D721Med (cell line): ENCODE data around the gene TRHDE.

Source experiments
- DNase-seq: peaks from one replicate; pipeline ENCODE4 v3.0.0; 2011; ENCODE audit warnings: low spot score; ENCODE audit not compliant: insufficient read length
- FAIRE-seq: peaks from 2 replicates; lab custom pipeline; 2011; peaks lifted over from hg19 to GRCh38; lab: Jason Lieb, UNC
- TF ChIP-seq, protein P1 (sequence below): IDR thresholded peaks from 2 replicates; pipeline ENCODE4 v1.5.1; 2012; ENCODE audit warnings: mild to moderate bottlenecking, control low read depth; ENCODE audit not compliant: insufficient read depth; ENCODE audit errors: missing control alignments

TRHDE gene

DNA sequence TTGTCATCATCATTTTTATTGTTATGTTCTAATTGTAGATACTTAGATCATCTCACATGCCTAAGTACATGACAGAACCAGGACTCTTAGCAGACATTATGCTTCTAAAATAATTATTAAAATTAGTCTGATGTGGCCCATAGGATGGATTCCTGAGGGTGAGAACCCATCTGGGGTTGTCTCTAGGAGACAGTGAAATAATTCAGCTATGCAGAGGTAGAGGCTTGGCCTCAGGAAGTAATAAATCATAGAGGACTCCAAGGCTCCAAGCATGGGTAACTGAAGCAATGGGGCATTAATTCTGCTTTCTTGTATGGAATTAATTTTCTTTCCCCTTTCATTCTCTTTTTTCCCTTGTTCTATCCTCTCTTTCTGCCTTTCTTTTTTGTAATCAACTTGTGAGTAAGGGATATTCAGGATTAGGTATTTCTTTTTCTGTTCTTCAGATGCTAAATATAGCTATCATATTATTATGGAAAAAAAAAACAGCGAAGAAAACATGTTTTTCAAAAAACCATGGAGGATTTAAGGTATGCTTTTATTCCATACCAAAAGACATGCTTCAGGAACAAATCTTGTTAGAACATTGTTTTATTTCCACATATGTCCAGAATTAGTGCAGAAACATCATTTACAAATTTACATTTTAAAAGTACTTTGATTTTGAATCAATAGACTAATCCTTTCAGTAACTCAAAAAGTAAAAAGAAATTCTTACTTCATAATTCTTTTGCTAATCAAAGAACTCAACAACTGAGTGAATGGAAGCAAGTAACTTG lies 263.2 kb downstream of the TRHDE start:
- TF ChIP-seq, protein P1, sequence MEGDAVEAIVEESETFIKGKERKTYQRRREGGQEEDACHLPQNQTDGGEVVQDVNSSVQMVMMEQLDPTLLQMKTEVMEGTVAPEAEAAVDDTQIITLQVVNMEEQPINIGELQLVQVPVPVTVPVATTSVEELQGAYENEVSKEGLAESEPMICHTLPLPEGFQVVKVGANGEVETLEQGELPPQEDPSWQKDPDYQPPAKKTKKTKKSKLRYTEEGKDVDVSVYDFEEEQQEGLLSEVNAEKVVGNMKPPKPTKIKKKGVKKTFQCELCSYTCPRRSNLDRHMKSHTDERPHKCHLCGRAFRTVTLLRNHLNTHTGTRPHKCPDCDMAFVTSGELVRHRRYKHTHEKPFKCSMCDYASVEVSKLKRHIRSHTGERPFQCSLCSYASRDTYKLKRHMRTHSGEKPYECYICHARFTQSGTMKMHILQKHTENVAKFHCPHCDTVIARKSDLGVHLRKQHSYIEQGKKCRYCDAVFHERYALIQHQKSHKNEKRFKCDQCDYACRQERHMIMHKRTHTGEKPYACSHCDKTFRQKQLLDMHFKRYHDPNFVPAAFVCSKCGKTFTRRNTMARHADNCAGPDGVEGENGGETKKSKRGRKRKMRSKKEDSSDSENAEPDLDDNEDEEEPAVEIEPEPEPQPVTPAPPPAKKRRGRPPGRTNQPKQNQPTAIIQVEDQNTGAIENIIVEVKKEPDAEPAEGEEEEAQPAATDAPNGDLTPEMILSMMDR = no peak
- FAIRE-seq = peak; percentile 11
- DNase-seq = no peak

- FAIRE-seq = no peak
- TF ChIP-seq, protein P1 = no peak
- DNase-seq = no peak
Observed at GRCh38 chr12:72540811-72541210, 268.6 kb downstream of the TRHDE start.

DNA sequence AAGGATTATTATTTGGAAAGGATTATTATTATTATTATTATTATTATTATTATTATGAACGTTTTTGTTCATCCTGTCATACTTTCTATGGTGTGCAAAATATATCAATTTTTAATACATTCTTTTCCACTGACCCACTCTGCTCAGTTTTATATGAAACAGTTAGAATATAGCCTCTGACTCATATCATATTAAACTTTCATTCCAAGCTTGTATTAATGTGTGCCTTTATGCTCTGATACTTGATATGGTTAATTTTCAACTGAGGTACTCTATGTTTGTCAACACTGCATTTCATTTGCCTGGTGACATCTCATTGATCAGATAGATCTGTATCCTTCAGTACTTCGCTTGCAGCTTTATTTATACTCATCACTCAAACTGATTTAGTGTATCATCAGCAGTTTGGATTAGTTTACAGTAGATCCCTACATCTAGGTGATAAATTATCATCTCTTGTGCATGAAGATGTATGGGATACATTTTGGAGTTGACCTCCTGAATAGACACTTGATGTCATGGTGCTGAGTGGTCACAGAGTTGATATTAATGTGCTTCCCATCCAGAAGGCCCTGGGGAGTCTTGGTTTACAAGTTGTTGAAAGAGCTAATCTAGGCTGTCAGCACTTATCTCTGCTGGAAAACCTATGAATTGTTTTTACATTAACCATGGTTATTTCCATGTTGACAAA lies 271.8 kb downstream of the TRHDE start:
- no peak for DNase-seq
- TF ChIP-seq, protein P1 = no peak
- FAIRE-seq = no peak

GRCh38 chr12:72546106-72546505 lies 273.9 kb downstream of the TRHDE start:
- FAIRE-seq = no peak
- TF ChIP-seq, protein P1 = no peak
- no peak for DNase-seq

DNA sequence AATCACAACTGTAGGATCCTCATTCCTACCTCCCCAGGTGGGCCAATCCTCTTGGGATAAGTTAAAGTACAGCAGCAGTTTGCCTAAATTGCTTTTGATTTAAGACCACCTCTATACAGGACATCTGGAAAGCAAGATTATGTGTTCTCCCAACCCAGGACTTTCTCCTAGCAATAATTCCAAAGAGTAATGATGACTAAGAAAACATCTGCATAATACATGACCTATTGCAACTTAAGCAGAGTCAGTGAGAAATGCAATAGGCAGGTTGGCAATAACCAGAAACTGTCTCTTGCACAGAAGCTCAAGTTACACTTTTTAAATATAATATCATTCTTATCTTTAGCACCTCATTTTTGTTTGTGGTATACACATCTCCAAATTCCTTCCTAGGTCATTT lies 275.4 kb downstream of the TRHDE start:
- DNase-seq (no peak), FAIRE-seq (no peak)
- TF ChIP-seq, protein P1 = no peak

GRCh38 chr12:72549184-72549583 lies 277.0 kb downstream of the TRHDE start:
- no peak for FAIRE-seq
- TF ChIP-seq, protein P1 = no peak
- no peak for DNase-seq
